Measurements from ENCODE around the gene RFX3.
A peak's percentile ranks its signal among the peaks of the same experiment; 100 is the strongest.

RFX3 gene

GRCh38 chr9:3431890-3432289 lies 93.9 kb downstream of the RFX3 start:
- no peak for DNase-seq

GRCh38 chr9:3419893-3420292 lies 105.9 kb downstream of the RFX3 start:
- DNase-seq: no peak

DNA sequence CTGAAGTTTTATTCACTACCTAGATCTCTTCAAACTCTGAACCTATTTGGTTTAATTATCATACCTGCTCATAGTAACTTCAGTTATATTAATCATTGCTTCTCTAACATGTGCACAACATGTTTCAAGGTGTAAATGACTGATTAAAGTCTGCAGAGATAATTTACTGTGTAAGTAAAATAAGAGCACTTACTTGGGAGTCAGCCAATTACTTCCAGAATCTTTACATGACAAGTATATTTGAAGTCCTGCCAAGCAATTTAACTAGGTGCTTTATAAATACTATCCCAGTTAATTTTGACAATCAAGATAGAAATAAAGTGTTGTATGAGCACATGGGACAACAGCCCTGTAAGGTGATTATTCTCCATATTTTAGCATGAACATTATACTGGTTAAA lies 109.9 kb downstream of the RFX3 start:
- no peak for DNase-seq

DNA sequence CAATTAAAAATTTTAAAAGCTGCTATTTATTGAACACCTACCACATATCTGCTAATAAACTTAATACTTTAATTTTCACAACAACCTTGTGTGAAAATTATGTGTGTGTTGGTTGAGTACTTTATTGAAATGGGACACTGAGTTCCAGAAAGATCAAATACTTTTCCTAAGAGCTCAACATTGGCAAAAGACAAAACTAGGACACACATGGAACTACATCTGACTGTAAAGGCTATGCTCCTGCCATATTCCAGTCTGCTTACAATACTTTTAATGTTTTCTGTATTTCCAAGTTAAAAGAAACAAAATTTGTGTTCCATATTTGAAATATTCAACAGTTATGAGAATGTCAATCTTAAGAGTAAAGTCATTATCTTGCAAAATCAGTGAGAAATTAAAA lies 111.8 kb downstream of the RFX3 start:
- DNase-seq: no peak

DNA sequence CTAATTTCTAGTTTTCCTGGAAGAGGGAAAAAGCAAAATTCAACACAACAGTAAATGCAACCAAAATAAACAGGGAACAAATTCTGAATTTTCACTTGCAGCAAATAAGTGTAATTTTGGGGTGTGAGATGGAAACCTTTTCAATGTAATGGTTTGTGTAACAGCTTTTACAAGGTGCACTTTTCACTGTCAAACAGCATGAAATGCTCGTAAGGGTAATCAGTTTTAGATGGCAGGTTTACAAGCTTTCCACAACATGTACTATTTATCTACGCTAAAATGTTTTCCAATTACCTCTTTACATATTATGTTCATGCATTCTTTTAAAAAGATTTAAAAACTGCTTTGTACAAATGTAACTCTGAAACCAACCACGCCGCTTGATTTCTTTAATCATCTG lies 115.3 kb downstream of the RFX3 start:
- DNase-seq: no peak

- no peak for DNase-seq
These were observed 116.3 kb downstream of the RFX3 start for GRCh38 chr9:3409453-3409852.

GRCh38 chr9:3403315-3403714 lies 122.5 kb downstream of the RFX3 start:
- DNase-seq: no peak

DNA sequence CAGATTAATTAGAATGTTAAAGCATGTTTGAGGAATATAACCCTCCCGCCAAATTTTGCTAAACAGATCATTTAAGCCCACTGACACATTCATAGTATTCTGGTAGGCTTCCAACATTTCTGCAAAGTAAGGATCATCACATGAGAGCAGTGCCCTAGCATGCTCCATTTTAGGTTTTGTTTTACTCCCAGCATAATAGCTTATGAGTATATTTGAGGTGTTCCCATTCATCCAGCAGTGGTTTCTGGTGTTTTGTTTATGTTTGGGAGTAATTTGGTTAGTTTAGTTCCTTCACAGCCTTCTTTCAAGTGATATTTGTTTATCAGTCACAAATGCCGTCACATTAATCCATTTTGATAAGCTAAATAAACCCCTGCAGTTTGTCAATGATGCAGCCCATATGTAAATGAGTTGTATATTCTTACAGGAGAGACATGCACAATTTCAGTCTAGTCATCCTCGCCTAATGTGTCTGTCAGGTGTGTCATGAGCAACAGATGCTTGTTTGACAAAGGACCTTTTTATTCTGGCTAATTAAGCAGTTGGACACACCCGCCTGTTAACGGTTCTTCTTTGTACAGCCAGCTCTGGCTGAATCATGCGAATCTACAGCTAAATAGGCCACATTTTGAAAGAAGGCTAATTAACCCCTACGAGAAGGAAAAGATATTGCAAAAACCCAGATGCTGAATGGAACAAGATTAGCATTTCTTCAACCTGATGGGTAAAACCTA lies 124.4 kb downstream of the RFX3 start:
- DNase-seq: no peak

GRCh38 chr9:3398232-3398648 lies 127.6 kb downstream of the RFX3 start:
- no peak for DNase-seq

DNA sequence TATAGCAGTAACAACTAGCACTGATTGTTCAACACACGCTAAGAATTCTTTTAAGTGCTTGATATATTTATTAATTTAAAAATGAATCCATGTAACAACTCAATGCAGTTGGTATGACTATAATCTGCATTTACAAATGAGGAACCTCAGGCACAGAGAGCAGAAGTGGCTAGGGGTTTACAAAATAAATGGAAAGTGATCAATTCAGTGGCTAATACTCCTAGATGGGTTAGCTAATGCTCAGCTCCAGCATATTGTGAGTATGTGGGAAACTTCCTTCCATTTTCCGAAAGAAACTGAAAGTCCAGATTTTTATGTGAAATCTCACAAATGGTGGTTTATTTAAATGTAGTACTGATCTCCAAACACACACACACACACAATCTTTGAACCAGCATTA lies 128.0 kb downstream of the RFX3 start:
- DNase-seq: no peak

- DNase-seq: no peak
These were observed 134.4 kb downstream of the RFX3 start for GRCh38 chr9:3391414-3391813.

GRCh38 chr9:3386753-3387152 lies 139.0 kb downstream of the RFX3 start:
- no peak for DNase-seq

- DNase-seq: peak in 1 of 2 experiments; percentile 20
These were observed 139.9 kb downstream of the RFX3 start for GRCh38 chr9:3385871-3386270.

- no peak for DNase-seq
These were observed 154.0 kb downstream of the RFX3 start for GRCh38 chr9:3371842-3372241.

DNA sequence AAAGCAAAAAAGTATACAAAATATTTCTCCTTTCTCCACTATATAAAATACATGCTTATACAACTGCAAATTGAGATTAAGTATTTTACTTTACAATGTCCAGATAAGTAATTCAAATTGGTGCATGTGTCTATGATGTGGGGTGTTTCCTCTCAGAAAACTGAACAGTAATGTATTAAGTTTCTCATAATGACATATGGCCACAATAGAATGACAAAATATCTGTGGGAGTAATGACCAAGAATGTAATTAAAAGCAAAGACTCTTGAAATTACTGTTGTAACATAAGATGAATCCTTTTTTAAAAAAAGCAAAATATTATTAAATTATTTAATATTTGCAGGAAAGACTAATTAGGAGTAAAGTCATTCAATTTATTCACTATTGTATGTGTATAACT lies 155.1 kb downstream of the RFX3 start:
- no peak for DNase-seq

- DNase-seq: no peak
These were observed 158.6 kb downstream of the RFX3 start for GRCh38 chr9:3367185-3367584.

DNA sequence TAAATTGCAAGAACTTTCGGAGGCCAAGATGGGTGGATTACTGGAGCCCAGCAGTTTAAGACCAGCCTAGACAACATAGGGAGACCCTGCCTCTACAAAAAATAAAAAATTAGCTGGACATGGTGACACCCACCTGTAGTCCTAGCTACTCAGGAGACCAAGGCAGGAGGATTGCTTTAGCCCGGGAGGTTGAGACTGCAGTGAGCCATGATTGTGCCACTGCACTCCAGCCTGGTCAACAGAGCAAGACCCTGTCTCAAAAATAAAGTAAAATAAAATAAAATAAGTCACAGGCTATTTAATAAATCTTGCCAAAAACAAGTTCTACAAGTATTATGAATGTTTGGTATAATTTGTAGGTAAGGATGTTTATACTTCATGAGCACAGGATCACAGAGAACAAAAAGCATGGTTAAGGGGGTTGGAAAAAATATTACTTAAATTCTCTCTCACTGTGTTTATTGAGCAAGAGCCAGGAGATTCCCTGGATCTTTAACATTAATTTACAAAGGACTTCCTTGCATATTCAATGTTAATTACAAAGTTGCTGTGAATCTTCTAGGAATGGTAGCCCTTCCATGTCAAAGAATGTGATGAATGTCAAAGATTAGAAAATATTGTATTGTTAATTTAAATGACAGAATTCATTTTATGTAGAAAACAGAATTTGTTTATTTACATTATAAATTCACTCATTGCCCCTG lies 164.0 kb downstream of the RFX3 start:
- DNase-seq: no peak

- DNase-seq: no peak
These were observed 164.7 kb downstream of the RFX3 start for GRCh38 chr9:3361116-3361515.

GRCh38 chr9:3360245-3360644 lies 165.6 kb downstream of the RFX3 start:
- DNase-seq: no peak

GRCh38 chr9:3359778-3360177 lies 166.0 kb downstream of the RFX3 start:
- DNase-seq: no peak

- no peak for DNase-seq
These were observed 166.6 kb downstream of the RFX3 start for GRCh38 chr9:3359048-3359692.

GRCh38 chr9:3348169-3348568 lies 177.6 kb downstream of the RFX3 start:
- no peak for DNase-seq

DNA sequence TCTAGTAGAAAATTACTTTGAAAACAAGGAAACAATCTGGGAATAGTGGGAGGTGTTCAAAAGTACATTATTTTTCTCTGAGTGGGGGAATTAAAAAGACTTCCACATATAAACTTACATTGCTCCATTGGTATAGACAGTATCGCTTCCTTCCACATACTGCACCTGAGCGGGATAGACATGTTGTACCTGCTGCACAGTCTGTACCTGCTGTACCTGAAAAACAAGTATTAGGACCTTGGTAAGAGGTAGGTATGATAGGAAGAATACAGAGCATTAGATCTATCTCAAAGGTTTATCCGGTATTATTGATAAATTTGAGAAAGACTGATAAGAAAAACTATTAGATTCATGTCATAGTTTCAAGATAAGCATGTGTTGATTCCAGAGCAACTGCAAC lies 179.3 kb downstream of the RFX3 start:
- no peak for DNase-seq

- no peak for DNase-seq
These were observed 182.1 kb downstream of the RFX3 start for GRCh38 chr9:3343671-3344070.

All from stimulated activated CD4-positive, alpha-beta T cell treated with anti-CD3 and anti-CD28 coated beads, Interleukin-4, amount 100 ng/mL, for 4 hours (primary cell).